Stimulated activated CD8-positive, alpha-beta memory T cell treated with anti-CD3 and anti-CD28 coated beads, Interleukin-12 subunit alpha, Interleukin-12 subunit beta, amount 100 ng/mL, for 24 hours (primary cell): ENCODE results near the gene ATL3.
"Not testable (repeated sequence)": the region's sequence is repeated elsewhere in the genome, so short reads cannot be mapped to it uniquely, and the experiment has no call there.

Experiments used
- DNase-seq: peaks from one replicate; pipeline ENCODE4 v3.0.0-alpha.2; 2020; ENCODE audit errors: extremely low read depth

Gene ATL3

DNA sequence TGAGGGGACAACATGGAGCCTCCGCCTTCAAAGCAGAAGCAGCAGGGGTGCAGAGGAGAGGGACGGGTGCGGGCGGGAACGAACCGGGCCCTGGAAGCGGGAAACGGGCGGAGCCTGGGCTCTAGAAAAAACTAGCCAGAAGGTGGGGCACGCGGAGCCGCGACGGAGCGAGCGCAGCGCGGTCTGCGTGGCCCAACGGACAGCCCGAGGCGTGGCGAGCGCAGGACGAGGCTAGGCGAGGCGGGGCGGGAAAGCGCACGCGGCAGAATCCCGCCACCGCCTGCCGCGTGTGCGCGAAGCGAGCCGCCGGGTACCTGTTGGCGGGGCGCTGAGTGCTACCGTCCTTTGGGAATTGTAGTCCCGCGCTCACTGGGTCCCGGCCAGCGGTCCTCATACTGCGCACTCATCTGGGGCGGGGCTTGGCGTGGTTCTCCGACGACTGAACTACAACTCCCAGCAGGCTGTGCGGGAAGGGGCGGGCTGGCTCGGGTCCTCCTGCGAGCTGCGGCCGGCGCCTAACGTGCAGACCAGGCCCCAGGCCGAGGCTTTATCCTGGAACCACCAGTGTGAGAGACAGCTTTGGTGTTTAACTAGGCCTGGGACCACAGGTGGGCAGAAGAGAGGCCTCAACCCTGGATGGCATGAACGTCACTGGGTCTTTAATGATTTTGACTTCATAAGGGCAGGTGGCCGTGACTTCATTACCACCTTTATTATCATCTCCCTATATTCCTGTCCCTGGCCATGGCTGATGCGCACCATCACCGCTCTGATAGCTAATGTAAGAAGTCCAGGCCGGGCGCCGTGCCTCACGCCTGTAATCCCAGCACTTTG lies at the start of gene ATL3:
Gene ATL3 (minus strand): TSS at position 55 of the 834 bp plus-strand sequence. CDS start 41 bp downstream, at position 14.
- DNase-seq, result peak; percentile 84

DNA sequence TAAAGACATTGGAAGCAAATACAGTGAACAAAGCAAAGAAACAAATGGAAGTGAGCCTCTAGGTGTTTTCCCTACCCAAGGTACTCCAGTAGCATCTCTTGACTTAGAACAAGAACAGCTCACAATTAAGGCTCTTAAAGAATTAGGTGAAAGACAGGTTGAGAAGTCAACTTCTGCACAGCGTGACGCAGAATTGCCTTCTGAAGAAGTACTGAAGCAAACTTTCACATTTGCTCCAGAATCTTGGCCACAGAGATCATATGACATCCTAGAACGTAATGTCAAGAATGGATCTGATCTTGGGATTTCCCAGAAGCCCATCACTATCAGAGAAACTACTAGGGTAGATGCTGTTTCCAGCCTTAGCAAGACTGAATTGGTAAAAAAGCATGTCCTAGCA lies 49.4 kb upstream of the ATL3 start:
- no peak for DNase-seq

DNA sequence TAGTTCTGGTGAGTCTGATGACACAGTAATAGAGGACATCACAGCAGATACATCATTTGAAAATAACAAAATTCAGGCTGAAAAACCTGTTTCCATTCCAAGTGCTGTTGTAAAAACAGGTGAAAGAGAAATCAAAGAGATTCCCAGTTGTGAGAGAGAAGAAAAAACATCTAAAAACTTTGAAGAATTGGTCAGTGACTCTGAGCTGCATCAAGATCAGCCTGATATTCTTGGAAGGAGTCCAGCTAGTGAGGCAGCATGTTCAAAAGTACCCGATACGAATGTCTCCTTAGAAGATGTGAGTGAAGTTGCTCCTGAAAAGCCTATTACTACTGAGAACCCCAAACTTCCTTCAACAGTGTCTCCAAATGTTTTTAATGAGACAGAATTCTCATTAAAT lies 48.8 kb upstream of the ATL3 start:
- DNase-seq, result no peak

DNA sequence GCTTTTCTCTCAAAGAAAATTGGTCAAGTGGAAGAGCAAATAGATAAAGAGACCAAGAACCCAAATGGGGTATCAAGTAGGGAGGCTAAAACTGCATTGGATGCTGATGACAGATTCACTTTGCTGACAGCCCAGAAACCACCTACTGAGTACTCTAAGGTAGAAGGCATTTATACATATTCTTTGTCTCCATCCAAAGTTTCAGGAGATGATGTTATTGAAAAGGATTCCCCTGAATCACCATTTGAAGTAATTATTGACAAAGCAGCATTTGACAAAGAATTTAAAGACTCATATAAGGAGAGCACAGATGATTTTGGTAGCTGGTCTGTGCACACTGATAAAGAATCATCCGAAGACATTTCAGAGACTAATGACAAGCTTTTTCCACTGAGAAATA lies 47.8 kb upstream of the ATL3 start:
- no peak for DNase-seq

DNA sequence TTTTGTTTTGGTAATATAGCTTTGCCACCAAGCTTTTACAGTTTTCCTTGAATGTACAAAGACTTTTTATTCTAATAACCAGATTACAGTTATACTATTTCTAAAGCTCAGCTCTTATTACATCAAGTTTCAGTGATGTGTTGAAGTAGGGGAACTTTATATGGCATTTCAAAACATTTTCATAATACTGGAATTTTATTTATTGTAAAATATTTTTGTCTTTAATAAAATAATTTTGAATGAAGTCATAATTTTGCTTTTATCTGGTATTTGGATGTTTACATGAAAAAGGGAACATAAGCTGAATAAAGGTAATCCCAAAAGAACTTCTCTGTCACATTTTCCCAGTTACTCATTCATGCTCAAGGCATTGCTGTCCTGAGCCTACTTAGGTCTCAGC lies 44.9 kb upstream of the ATL3 start:
- DNase-seq, result no peak

DNA sequence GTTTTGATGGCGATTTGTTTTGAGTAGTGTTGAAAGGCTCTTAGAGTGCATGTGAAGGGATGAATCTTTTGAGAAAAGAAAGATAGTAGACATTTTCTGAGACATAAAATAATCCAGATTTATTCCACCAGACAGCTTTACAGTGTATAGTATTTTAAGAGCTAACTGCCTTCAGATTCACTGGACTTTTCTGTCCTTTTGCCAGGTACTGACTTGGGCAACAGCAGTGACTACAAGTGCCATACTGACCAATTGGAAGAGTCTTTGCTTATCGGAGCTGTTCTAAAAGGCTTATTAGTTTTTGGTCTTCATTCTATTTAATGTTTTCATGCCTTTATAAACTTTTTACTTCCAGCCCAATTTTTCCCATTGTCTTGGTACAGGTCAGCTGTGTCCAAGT lies 42.6 kb upstream of the ATL3 start:
- DNase-seq, result no peak

DNA sequence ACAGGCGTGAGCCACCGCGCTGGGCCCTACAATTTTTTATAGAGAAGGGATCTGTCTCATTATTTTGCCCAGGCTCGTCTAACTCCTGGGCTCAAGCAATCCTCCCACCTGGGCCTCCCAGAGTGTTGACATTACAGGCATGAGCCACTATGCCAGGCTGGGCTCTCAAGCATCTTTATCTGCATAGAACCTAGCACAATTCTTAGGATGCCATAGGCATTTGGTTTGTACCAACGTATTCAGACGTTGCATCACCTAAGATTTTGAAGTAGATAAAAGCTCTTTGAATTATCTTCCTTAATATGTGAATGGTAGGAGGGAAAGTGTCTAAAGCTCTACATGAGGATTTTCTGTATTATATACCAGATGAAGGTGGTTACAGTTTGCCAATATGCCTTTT lies 40.7 kb upstream of the ATL3 start:
- no peak for DNase-seq

DNA sequence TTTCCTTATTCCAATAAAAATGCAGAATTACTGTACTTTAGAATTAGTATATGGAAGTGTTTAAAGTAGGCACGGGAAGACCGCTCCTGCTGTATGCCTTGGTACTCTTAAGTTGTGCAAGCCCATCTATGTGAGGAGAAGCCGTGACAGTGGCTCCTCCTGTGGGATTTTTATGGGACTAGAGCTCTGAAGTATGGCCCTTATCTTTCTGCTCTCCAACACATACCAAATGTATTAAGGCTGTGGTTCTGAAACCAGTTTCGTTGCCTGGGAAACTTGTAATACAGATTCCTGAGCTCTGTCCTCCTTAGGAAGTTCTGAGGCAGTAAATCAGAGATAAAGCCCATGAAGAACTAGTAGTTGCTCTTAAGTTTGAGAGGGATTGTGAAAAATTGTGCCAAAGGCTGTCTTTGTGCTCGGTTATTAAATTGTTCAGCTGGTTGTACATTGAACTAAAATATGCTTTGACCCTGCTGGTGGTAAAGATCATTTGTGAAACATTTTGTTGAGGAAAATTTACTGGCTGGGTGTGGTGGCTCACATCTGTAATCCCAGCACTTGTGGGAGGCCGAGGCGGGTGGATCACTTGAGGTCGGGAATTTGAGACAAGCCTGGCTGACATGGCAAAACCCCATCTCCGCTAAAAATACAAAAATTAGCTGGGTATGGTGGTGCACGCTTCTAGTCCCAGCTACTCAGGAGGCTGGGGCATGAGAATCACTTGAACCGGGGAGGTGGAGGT lies 39.5 kb upstream of the ATL3 start:
- no peak for DNase-seq

GRCh38 chr11:63709336-63709884 lies 38.2 kb upstream of the ATL3 start:
- no peak for DNase-seq

GRCh38 chr11:63708764-63709163 lies 37.6 kb upstream of the ATL3 start:
- no peak for DNase-seq

DNA sequence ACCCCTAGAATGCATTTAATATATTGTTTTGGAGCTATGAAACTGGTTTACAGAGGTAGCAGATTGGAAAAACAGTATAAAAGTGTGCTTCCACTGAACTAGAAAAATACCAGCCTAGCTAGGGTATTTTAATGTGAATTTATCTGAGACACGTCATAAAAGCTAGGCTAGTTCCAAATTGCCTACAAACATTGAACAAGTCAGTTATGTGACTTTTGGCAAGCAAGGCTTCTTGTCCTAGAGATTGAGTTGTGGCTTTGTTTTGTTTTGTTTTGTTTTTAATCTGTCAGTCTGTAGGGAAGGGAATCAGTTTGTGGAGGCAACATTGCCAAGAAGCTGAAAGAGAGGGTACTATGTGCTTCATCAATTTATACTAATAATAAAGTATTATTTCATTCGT lies 34.4 kb upstream of the ATL3 start:
- no peak for DNase-seq

GRCh38 chr11:63699896-63700295 lies 28.7 kb upstream of the ATL3 start:
- DNase-seq, result no peak

DNA sequence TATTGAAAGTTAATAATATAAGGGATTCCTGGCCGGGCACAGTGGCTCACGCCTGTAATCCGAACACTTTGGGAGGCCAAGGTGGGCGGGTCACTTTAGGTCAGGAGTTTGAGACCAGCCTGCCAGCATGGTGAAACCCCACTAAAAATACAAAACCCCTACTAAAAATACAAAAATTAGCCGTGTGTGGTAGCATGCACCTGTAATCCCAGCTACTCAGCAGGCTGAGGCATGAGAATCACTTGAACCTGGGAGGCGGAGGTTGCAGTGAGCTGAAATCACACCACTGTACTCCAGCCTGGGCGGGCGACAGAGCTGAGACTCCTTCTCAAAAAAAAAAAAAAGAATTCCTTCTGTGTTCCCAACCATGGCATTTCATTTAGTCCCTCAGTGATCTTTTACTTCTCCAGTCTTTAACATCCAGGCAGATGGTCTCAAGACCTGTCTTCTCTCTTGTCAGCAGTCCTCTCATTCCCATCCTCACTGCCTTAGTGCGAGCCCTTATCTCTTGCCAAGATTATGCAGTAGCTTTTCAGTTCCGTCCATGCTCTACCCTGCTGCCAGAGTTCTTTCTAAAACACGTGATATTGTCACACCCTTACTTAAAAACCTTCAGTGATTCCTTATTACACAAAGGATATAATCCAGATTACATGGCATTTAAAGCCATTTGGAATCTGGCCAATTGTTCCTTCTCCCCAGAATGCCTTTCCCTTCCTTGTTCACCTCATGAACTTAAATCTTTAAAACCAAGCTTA lies 28.0 kb upstream of the ATL3 start:
- DNase-seq, result no peak

GRCh38 chr11:63694596-63694995 lies 23.4 kb upstream of the ATL3 start:
- DNase-seq, result no peak

DNA sequence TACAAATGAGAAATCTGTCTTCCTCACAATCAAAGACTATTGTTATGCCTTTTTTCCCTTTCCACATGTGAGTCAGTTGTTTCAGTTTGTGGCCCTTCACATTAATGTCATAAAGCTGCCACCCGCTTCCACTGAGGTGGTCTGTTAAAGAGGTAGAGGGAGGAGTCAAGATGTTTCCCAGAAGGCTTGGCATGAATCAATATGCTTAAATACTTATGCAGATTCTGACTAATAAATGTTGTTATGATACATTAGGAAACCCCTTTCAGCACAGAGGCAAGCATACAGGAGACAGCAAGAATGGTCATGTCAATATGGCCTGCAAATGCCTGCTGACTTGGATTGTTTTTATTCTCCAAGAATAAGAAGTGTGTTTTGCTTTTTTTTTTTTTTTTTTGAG lies 16.7 kb upstream of the ATL3 start:
- no peak for DNase-seq

DNA sequence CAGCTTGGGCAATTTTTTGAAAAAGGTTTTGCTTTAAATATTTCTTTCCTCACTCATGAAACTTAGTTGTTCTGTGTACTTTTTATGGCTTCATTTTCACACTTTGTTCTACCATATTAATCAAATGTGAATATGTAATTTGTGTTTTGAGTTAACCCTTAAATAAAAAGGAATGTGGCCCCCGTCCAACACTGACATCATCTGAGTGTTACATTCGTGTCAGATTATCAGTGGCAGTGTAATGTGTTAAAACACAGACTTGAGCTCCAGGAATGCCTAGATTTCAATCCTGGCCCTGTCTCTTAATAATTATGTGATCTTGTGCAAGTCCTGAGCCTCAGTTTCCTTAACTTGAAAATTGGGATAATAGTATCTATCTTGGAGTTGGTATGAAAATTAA lies 15.8 kb upstream of the ATL3 start:
- DNase-seq, result no peak

GRCh38 chr11:63685158-63685721 lies 14.1 kb upstream of the ATL3 start:
- not testable (repeated sequence) for DNase-seq

DNA sequence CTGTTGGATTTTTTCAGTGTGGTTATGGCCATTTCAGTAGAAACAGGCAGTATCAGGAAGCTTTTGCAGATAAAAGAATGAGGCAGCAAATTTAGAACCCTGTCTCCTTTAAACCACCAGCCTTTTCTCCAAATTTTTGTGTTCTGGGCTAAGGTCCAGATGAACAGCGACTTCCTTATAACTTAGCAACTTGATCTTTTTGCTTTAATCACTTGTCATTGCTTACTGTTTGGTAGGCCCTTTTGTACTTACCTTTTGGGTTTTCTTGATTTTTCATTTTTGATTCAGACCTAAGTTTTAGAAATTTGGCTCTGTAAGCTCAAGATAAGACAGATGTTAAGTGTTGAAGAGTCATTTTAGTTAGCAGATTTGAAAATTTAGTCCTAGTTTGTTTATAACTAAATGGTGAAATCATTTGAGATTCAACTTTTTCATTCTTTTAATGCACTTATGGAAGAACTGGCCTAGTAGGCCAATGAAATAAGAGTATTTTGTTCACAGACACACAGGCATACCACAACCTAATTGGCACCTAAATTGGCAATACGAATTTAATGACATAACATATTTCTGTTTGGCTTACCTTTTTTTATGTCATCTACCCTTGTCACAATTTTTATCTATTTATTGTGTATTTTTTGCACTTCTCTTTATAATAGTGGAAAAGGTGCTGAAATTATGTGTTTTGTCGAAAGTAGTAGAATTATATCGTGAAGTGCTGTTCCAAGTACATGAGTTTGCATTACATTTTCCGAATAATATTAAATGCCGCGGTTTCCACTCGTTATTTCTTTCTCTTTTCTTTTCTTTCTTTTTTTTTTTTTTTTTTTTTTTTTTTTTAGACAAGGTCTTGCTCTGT lies 12.2 kb upstream of the ATL3 start:
- no peak for DNase-seq

- DNase-seq, result no peak
Observed at GRCh38 chr11:63682066-63683021, 11.2 kb upstream of the ATL3 start.
